PC-9 (cell line): Measurements from ENCODE around the gene CDC42.

Experiments used
- EZH2 ChIP-seq: fragments of 200-600 bp; sonication (generic); IDR thresholded peaks from 2 replicates; pipeline ENCODE4 v1.8.0; 2017; ENCODE audit warnings: antibody characterized with exemption, low read depth
- TF ChIP-seq, protein P1 (sequence below): fragments of 200-600 bp; sonication (generic); conservative IDR thresholded peaks from 2 replicates; pipeline ENCODE4 v1.6.1; 2017; ENCODE audit warnings: mixed run types, antibody characterized with exemption, mild to moderate bottlenecking, moderate library complexity

DNA sequence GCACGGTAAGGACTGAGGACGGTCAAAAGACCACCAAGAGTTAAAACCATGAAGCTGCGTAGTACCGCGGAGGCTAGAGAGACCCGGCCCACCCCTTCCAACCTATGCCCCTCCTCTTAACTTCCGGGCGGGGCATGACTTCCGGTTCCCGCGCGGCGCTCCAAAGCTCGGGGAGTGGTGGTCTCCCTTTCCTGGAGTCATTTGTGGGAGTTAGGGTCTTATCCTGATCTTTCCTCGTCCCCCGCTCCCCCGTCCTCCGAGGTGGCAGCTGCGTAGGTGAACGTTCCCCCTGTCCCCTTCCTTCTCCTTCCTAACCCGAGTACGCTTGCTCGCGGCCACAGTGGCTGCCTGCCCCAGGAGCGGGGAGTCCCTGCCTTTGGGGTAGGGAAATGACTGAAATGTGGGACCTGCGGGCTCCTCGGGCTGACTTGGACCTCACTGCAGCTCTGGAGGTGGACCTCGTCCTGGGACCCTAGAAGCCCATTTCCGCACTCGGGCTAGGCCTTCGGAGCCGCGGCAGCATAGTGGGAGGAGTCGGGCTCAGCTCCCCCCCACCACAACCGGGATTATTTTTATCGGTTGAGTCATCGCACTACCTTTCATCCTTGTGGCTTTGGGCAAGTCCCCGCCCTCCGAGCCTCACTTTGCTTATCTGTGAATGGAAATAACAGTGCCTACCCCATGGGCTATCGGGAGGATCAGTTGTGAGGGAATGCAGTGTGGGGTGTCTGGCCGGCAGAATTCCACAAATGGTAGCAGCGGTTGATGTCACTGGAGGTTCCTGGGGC is 26.9 kb upstream of the CDC42 start:
- TF ChIP-seq, protein P1, sequence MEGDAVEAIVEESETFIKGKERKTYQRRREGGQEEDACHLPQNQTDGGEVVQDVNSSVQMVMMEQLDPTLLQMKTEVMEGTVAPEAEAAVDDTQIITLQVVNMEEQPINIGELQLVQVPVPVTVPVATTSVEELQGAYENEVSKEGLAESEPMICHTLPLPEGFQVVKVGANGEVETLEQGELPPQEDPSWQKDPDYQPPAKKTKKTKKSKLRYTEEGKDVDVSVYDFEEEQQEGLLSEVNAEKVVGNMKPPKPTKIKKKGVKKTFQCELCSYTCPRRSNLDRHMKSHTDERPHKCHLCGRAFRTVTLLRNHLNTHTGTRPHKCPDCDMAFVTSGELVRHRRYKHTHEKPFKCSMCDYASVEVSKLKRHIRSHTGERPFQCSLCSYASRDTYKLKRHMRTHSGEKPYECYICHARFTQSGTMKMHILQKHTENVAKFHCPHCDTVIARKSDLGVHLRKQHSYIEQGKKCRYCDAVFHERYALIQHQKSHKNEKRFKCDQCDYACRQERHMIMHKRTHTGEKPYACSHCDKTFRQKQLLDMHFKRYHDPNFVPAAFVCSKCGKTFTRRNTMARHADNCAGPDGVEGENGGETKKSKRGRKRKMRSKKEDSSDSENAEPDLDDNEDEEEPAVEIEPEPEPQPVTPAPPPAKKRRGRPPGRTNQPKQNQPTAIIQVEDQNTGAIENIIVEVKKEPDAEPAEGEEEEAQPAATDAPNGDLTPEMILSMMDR: no peak
- TF ChIP-seq EZH2: no peak
